ENCODE data around the gene BMI1.
"Not testable (repeated sequence)": the region's sequence is repeated elsewhere in the genome, so short reads cannot be mapped to it uniquely, and the experiment has no call there.

- not testable (repeated sequence) for TF ChIP-seq CTCF (IDR thresholded peaks at IDR 0.05; ENCODE audit: insufficient read depth, low read length, poor library complexity, severe bottlenecking); EZH2phosphoT487 (conservative IDR thresholded peaks at IDR 0.05; ENCODE audit: low read length)
Observed at GRCh38 chr10:22310012-22310411, 10.9 kb upstream of the BMI1 start.
